Fibroblast of skin of left biceps (primary cell): Measurements from ENCODE around the gene LRRC40.

Source experiments
- DNase-seq, 2 experiments: peaks; one replicate each; pipeline ENCODE4 v3.0.0-alpha.2; 2013; ENCODE audit warnings: low read depth in 2 of 2

The LRRC40 gene

DNA sequence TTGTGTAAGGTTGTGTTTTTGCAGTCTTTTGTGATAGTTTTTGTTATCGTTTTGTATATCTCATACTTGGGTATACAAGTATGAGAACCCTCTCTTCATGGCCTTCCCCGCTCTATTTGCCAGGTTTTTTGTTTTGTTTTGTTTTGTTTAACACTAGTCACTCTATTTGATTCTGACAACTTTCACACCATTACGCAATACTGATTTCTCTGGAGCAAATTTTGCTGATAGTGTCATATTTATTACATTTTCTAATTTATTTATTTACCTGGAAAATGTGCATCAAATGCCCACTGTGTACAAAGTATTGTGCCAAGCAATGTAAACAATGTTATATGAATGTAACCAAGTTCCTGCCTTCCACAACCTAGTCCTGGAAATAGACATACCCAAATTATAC lies 90.1 kb downstream of the LRRC40 start:
- DNase-seq, result no peak

DNA sequence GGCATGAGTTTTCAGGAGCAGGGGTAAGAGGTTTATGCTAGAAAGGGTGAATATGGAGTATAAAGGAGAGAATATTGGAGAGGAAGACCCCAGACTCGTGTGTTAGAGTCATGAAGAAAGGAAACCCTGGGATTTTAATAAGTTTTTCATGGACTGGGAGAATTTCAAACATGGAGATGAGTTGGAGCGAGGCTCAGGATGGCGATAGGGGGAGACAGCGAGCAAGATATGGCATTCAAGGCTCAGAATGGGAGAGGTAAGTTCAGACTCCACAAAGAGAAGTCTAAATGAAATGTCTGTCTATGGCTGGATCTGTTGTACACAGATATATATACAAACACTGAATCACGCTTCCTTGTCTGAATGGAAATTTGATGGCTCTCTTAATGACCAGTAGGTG lies 92.5 kb downstream of the LRRC40 start:
- DNase-seq, result no peak

DNA sequence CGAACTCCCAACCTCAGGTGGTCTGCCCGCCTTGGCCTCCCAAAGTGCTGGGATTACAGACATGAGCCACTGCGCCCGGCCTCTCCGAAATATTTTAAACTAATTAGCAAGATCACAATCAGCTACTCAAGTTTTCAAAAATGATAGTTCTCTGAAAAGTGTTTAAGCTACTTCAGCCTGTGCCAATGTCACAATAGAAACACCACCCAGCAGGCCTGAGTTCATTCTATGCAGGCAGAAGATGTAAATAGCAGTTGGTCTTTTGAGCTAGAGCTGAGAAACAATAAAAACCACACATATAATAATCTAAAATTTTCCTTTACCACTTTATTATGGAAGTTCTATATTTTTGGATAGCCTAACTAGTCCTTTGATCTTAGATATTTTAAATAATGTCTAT lies 96.1 kb downstream of the LRRC40 start:
- no peak for DNase-seq

DNA sequence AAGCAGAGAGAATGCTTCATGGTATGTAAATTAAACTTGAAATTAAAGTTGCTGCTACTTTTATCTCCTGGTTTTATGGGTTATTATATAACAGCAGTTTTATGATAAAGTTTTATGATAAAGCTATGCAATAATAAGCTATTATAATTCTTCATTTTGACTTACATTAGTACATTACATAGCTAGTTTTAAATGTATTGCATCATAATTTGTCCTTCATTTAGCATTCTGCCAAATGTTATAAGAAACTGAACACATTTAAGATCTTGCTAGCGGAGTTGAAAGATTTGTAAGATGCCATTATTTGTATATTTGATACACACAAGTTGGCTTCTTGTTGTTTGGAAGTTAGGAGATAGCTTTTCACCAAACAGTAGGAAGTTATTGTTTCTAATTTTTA lies 101.6 kb downstream of the LRRC40 start:
- no peak for DNase-seq

DNA sequence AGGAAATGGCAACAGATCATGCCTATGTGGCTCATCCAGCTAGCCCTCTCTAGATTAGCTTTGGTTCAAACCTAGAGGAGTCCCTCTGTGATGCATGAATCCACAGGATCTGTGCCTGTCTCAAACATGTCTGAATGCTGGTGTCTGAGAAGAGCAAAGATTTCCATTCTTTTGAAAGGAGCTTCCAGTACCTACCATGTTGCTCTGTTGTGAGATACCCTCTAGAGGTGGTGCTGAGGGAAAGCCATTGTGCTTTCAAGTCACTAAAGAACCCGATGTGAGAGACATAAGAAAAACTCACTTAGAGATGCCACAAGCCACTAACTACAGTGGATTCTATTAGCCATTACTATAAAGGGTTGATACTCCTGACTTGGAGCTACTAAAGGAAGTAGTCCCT lies 103.6 kb downstream of the LRRC40 start:
- no peak for DNase-seq

DNA sequence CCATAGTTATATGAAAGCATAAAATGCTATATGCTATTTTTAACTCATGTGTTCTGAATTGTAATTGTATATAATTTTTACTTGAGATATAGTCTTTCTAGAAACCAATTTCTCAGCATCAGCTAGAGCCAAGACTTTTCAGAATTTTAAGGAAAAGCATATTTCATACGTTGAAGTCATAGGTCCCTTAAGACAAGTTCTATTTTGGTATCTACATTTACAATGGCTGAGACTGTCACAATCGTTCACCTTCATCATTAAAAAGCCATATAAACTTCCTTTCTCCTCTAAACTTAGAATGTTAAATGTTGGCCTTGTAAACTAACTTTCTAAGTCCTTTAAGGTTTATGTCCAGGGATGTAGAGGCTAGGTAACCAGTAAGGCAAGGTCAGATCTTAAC lies 104.1 kb downstream of the LRRC40 start:
- DNase-seq, result no peak
